OCI-LY7 (cell line): ENCODE data around the gene FAAP100. TPM values are rescaled to one million over a fixed set of nuclear protein-coding genes. Genes with fewer than 3 reads are reported as not detected.

Experiments
- BruUV-seq: library from RNA; stranded (reverse); fragments of 400-500 nt; replicated peaks from 2 replicates; lab custom pipeline; 2021; lab: Mats Ljungman, UMichigan
- CTCF ChIA-PET: fragments of 300-600 bp; sonication (Branson Sonifier 250); formaldehyde crosslinking; loops from one replicate; lab custom pipeline; 2022; ENCODE audit warnings: antibody characterized with exemption; ENCODE audit not compliant: unreplicated experiment; lab: Charles Lee
- POLR2A ChIA-PET: fragments of 300-600 bp; sonication (Branson Sonifier 250); formaldehyde crosslinking; loops from one replicate; lab custom pipeline; 2022; ENCODE audit warnings: antibody characterized with exemption; lab: Charles Lee
- DNase-seq: peaks from one replicate; pipeline ENCODE4 v3.0.0-alpha.2; 2015; ENCODE audit warnings: low spot score
- H2AFZ ChIP-seq: fragments of 200-600 bp; sonication (generic), shearing (Covaris generic); 2 replicates; pipeline ENCODE4 v1.6.1; 2014; ENCODE audit warnings: mild to moderate bottlenecking, antibody characterized with exemption, low read length, moderate library complexity
- H3K27ac ChIP-seq: fragments of 200-600 bp; sonication (generic); 2 replicates; pipeline ENCODE4 v1.5.1; 2014; ENCODE audit warnings: mixed run types, low read depth, mild to moderate bottlenecking, moderate library complexity, low read length, inconsistent platforms; ENCODE audit not compliant: poor library complexity, severe bottlenecking
- H3K36me3 ChIP-seq: fragments of 200-600 bp; sonication (generic); 2 replicates; pipeline ENCODE4 v1.6.1; 2014; ENCODE audit warnings: mild to moderate bottlenecking, antibody characterized with exemption, low read length, moderate library complexity, mixed read lengths; ENCODE audit not compliant: insufficient read depth
- H3K4me1 ChIP-seq: fragments of 200-600 bp; sonication (generic); 2 replicates; pipeline ENCODE4 v1.5.1; 2014; ENCODE audit warnings: mild to moderate bottlenecking, low read length; ENCODE audit not compliant: insufficient read depth, poor library complexity, severe bottlenecking
- H3K4me2 ChIP-seq: fragments of 200-600 bp; sonication (generic); 2 replicates; pipeline ENCODE4 v1.6.1; 2014; ENCODE audit warnings: mild to moderate bottlenecking, low read length
- H3K4me3 ChIP-seq: fragments of 200-600 bp; sonication (generic); 2 replicates; pipeline ENCODE4 v1.5.1; 2014; ENCODE audit warnings: mild to moderate bottlenecking, low read depth, low read length; ENCODE audit not compliant: poor library complexity, severe bottlenecking
- H3K79me2 ChIP-seq: fragments of 200-600 bp; sonication (generic); 2 replicates; pipeline ENCODE4 v1.6.1; 2016; ENCODE audit warnings: low read depth, mild to moderate bottlenecking, low read length, moderate library complexity, mixed read lengths; ENCODE audit not compliant: insufficient read depth
- H3K9me2 ChIP-seq: fragments of 200-600 bp; sonication (generic); 2 replicates; pipeline ENCODE4 v1.6.1; 2016; ENCODE audit warnings: mild to moderate bottlenecking, low read length, mixed read lengths; ENCODE audit not compliant: insufficient read depth
- H3K9me3 ChIP-seq: fragments of 200-600 bp; sonication (generic); 2 replicates; pipeline ENCODE4 v1.6.1; 2014; ENCODE audit warnings: mild to moderate bottlenecking, mixed run types, low read length, mixed read lengths
- H4K20me1 ChIP-seq: fragments of 200-600 bp; sonication (generic); 2 replicates; pipeline ENCODE4 v1.6.1; 2014; ENCODE audit warnings: mild to moderate bottlenecking, antibody characterized with exemption, low read length, moderate library complexity, mixed read lengths; ENCODE audit not compliant: insufficient read depth
- CTCF ChIP-seq: fragments of 200-600 bp; sonication (generic); conservative IDR thresholded peaks from 2 replicates; pipeline ENCODE4 v1.5.1; 2014; ENCODE audit warnings: mild to moderate bottlenecking, antibody characterized with exemption, low read length, moderate library complexity, mixed read lengths
- EZH2phosphoT487 ChIP-seq: fragments of 200-600 bp; sonication (generic); IDR thresholded peaks from 2 replicates; pipeline ENCODE4 v1.6.1; 2018; ENCODE audit warnings: low read depth, borderline replicate concordance, mild to moderate bottlenecking, mixed run types, antibody characterized with exemption, low read length, moderate library complexity, mixed read lengths
- intact Hi-C: fragments of 100-400 bp; cut with micrococcal nuclease; formaldehyde crosslinking; loops from one replicate; pipeline ENCODE4 v1.10.0; 2022; ENCODE audit not compliant: unreplicated experiment
- total RNA-seq, 2 experiments: library from RNA; depleted of rRNA in 1 of 2; stranded (reverse); fragments of >200 nt in 1 of 2; shearing (Covaris generic) in 1 of 2; gene quantifications; 2 replicates each; pipeline ENCODE4 v1.2.3, GENCODE V29; 2014 to 2022

Gene FAAP100
- total RNA-seq, 2 experiments from 2014 or later = 65.2 to 74.2 TPM

GRCh38 chr17:81580481-81580880, 28.3 kb upstream of the FAAP100 start:
- DNase-seq = no peak
- ChIA-PET CTCF (no interaction called here), POLR2A (no interaction called here)
- H3K79me2 ChIP-seq = no peaks in the 10 kb centered on the region
- peaks cover 81% of the 10 kb centered on the region for H3K36me3 ChIP-seq
- H4K20me1 ChIP-seq = no peaks in the 10 kb centered on the region
- intact Hi-C loops = no loop called here
- BruUV-seq = no TSS peak
- no peak overlapping the region for H3K27ac ChIP-seq
- H3K4me3 ChIP-seq = no peak overlapping the region
- no peaks in the 10 kb centered on the region for H3K4me1 ChIP-seq
- H2AFZ ChIP-seq = no peak overlapping the region
- no peaks in the 10 kb centered on the region for H3K9me3 ChIP-seq
- no peaks in the 10 kb centered on the region for H3K9me2 ChIP-seq
- TF ChIP-seq CTCF (no peak), EZH2phosphoT487 (no peak)
- H3K4me2 ChIP-seq = no peak overlapping the region

GRCh38 chr17:81579821-81580321, 27.7 kb upstream of the FAAP100 start:
- Histone ChIP-seq H3K9me2 (no peaks in the 10 kb centered on the region), H2AFZ (no peak overlapping the region), H3K9me3 (no peaks in the 10 kb centered on the region), H3K27ac (no peak overlapping the region), H3K4me3 (no peak overlapping the region), H3K4me1 (no peaks in the 10 kb centered on the region), H3K4me2 (no peak overlapping the region), H3K36me3 (peaks cover 78% of the 10 kb centered on the region), H4K20me1 (no peaks in the 10 kb centered on the region), H3K79me2 (no peaks in the 10 kb centered on the region)
- POLR2A ChIA-PET = no interaction called here
- BruUV-seq = no TSS peak
- CTCF ChIA-PET = no interaction called here
- TF ChIP-seq CTCF = no peak
- TF ChIP-seq EZH2phosphoT487 = no peak
- intact Hi-C loops = no loop called here
- DNase-seq = no peak

- no peaks in the 10 kb centered on the region for H4K20me1 ChIP-seq
- TF ChIP-seq EZH2phosphoT487 = no peak
- H3K4me1 ChIP-seq = no peaks in the 10 kb centered on the region
- no peak overlapping the region for H3K27ac ChIP-seq
- no peaks in the 10 kb centered on the region for H3K9me2 ChIP-seq
- peaks cover 78% of the 10 kb centered on the region for H3K36me3 ChIP-seq
- POLR2A ChIA-PET = no interaction called here
- H3K4me2 ChIP-seq = no peak overlapping the region
- no TSS peak for BruUV-seq
- H3K9me3 ChIP-seq = no peaks in the 10 kb centered on the region
- intact Hi-C loops = no loop called here
- H2AFZ ChIP-seq = no peak overlapping the region
- CTCF ChIA-PET = no interaction called here
- no peaks in the 10 kb centered on the region for H3K79me2 ChIP-seq
- H3K4me3 ChIP-seq = no peak overlapping the region
- no peak for DNase-seq
These were observed 27.1 kb upstream of the FAAP100 start for GRCh38 chr17:81579298-81579697.
